Measurements from ENCODE around the gene DMPK.

GRCh38 chr19:45794627-45795026 lies 12.3 kb upstream of the DMPK start:
- TF ChIP-seq CTCF (IDR thresholded peaks at IDR 0.05) (no peak), POLR2A (IDR thresholded peaks at IDR 0.05) (no peak), POLR2AphosphoS5 (IDR thresholded peaks at IDR 0.05) (no peak)

Data from breast epithelium (tissue), 3 donors.